MCF 10A (cell line): ENCODE data around the gene IER3. TPM values are rescaled to one million over a fixed set of nuclear protein-coding genes. Genes with fewer than 3 reads are reported as not detected.

Experiments
- BruUV-seq: library from RNA; stranded (reverse); fragments of 400-500 nt; replicated peaks from 2 replicates; lab custom pipeline; 2021; lab: Mats Ljungman, UMichigan
- CTCF ChIA-PET: fragments of 300-600 bp; sonication (Branson Sonifier 250); formaldehyde crosslinking; extraction: SDS; loops from one replicate; lab custom pipeline; 2021; ENCODE audit warnings: antibody characterized with exemption, inconsistent platforms; lab: Yijun Ruan, JAX
- POLR2A ChIA-PET: fragments of 300-600, 350-650 bp; sonication (Branson Sonifier 250); formaldehyde crosslinking; extraction: SDS; loops from one replicate; lab custom pipeline; 2020; ENCODE audit warnings: antibody characterized with exemption, inconsistent platforms; lab: Yijun Ruan, JAX
- DNase-seq: peaks from one replicate; pipeline ENCODE4 v3.0.0-alpha.2; 2018; ENCODE audit not compliant: unreplicated experiment
- H3K27ac Mint-ChIP-seq: one replicate; pipeline ENCODE4 v1.8.0; 2022; ENCODE audit warnings: mild to moderate bottlenecking, low read depth, mixed read lengths; ENCODE audit not compliant: unreplicated experiment
- H3K27me3 Mint-ChIP-seq: one replicate; pipeline ENCODE4 v1.8.0; 2022; ENCODE audit warnings: mixed read lengths; ENCODE audit not compliant: insufficient read depth, unreplicated experiment
- H3K36me3 Mint-ChIP-seq: one replicate; pipeline ENCODE4 v1.8.0; 2022; ENCODE audit warnings: mild to moderate bottlenecking, moderate library complexity, mixed read lengths; ENCODE audit not compliant: insufficient read depth, unreplicated experiment
- H3K4me1 Mint-ChIP-seq: one replicate; pipeline ENCODE4 v1.8.0; 2022; ENCODE audit warnings: mixed read lengths; ENCODE audit not compliant: insufficient read depth, unreplicated experiment
- H3K4me3 Mint-ChIP-seq: one replicate; pipeline ENCODE4 v1.8.0; 2022; ENCODE audit warnings: mild to moderate bottlenecking, moderate library complexity, mixed read lengths; ENCODE audit not compliant: unreplicated experiment
- H3K9me3 Mint-ChIP-seq: one replicate; pipeline ENCODE4 v1.8.0; 2022; ENCODE audit warnings: mixed read lengths; ENCODE audit not compliant: unreplicated experiment
- CTCF ChIP-seq: fragments of 200-600 bp; IDR thresholded peaks from one replicate; pipeline ENCODE4 v1.8.0; 2022; ENCODE audit warnings: antibody characterized with exemption, mild to moderate bottlenecking; ENCODE audit not compliant: unreplicated experiment
- intact Hi-C: fragments of 100-400 bp; cut with micrococcal nuclease; formaldehyde crosslinking; loops from 2 replicates; pipeline ENCODE4 v1.14.1; 2022
- total RNA-seq: library from RNA; stranded (reverse); gene quantifications from 2 replicates; pipeline ENCODE4 v1.2.3, GENCODE V29; 2022

Gene IER3
- total RNA-seq, 1 experiment from 2014 or later, result 192 TPM

GRCh38 chr6:30752157-30752927, 8.0 kb upstream of the IER3 start:
- peaks cover 49% of the 10 kb centered on the region for H3K4me1 Mint-ChIP-seq
- no peaks in the 10 kb centered on the region for H3K9me3 Mint-ChIP-seq
- ChIA-PET POLR2A (interaction anchor here (0.6 to 7.4 kb wide), 25 partner anchors 9 to 1082 kb away, joined by 3 to 90 read pairs (median 13); partner anchors contain the start of genes ABCF1, DDR1, FLOT1 and IER3), CTCF (interaction anchor here (0.6 to 7.7 kb wide), 17 partner anchors 8 to 561 kb away, joined by 3 to 79 read pairs (median 5); partner anchors contain the start of gene IER3)
- no TSS peak for BruUV-seq
- TF ChIP-seq CTCF, result no peak
- peak overlapping the region; percentile 94 for H3K27ac Mint-ChIP-seq
- DNase-seq, result peak; percentile 100
- peak overlapping the region; percentile 54 for H3K4me3 Mint-ChIP-seq
- H3K27me3 Mint-ChIP-seq, result no peaks in the 10 kb centered on the region
- intact Hi-C loops, result loop anchor here (1.0 kb wide), 3 partner anchors 17 to 68 kb away; no protein-coding TSS in a partner anchor
- H3K36me3 Mint-ChIP-seq, result no peaks in the 10 kb centered on the region

GRCh38 chr6:30750379-30750668, 6.0 kb upstream of the IER3 start:
- intact Hi-C loops, result no loop called here
- no TSS peak for BruUV-seq
- no peaks in the 10 kb centered on the region for H3K9me3 Mint-ChIP-seq
- no peak for DNase-seq
- peaks cover 55% of the 10 kb centered on the region for H3K4me1 Mint-ChIP-seq
- H3K36me3 Mint-ChIP-seq, result no peaks in the 10 kb centered on the region
- H3K27me3 Mint-ChIP-seq, result no peaks in the 10 kb centered on the region
- ChIA-PET POLR2A (interaction anchor here (0.8 to 9.2 kb wide), 6 partner anchors 31 to 307 kb away, joined by 4 to 159 read pairs (median 22); partner anchors contain the start of genes DDR1 and MRPS18B), CTCF (interaction anchor here (0.6 to 7.7 kb wide), 5 partner anchors 20 to 70 kb away, joined by 3 to 79 read pairs (median 4); no protein-coding TSS in a partner anchor)
- no peak overlapping the region for H3K4me3 Mint-ChIP-seq
- H3K27ac Mint-ChIP-seq, result peak overlapping the region; percentile 88
- TF ChIP-seq CTCF, result no peak

- Mint-ChIP-seq H3K4me1 (peaks cover 60% of the 10 kb centered on the region), H3K9me3 (no peaks in the 10 kb centered on the region), H3K27me3 (no peaks in the 10 kb centered on the region), H3K27ac (peak overlapping the region; percentile 88), H3K4me3 (no peak overlapping the region), H3K36me3 (no peaks in the 10 kb centered on the region)
- BruUV-seq, result TSS peak; percentile 66
- POLR2A ChIA-PET, result interaction anchor here (0.5 to 9.2 kb wide), 18 partner anchors 10 to 308 kb away, joined by 3 to 159 read pairs (median 4); partner anchors contain the start of genes DDR1 and MRPS18B
- CTCF ChIA-PET, result interaction anchor here (0.6 to 7.7 kb wide), 7 partner anchors 19 to 71 kb away, joined by 3 to 79 read pairs (median 4); no protein-coding TSS in a partner anchor
- intact Hi-C loops, result no loop called here
- TF ChIP-seq CTCF, result no peak
- peak; percentile 74 for DNase-seq
These were observed 5.4 kb upstream of the IER3 start for GRCh38 chr6:30749554-30750378.
